Kidney (tissue), 14 donors: Measurements from ENCODE around the gene JAK3. TPM values are rescaled to one million over a fixed set of nuclear protein-coding genes. Genes with fewer than 3 reads are reported as not detected.
"Not testable (repeated sequence)": the region's sequence is repeated elsewhere in the genome, so short reads cannot be mapped to it uniquely, and the experiment has no call there.

ENCODE experiments used
- DNase-seq, 5 donors: peaks; one replicate each; pipeline ENCODE4 v3.0.0-alpha.2; 2013 to 2020
- FAIRE-seq: peaks from 2 replicates; lab custom pipeline; 2012; peaks lifted over from hg19 to GRCh38; lab: Jason Lieb, UNC
- H3K27ac ChIP-seq, 2 donors: one replicate each; pipeline ENCODE4 v1.7.0; 2013; ENCODE audit warnings: low read depth in 2 of 2, low read length in 2 of 2, inconsistent platforms in 1 of 2
- H3K27me3 ChIP-seq: one replicate; pipeline ENCODE4 v1.7.1; 2013; ENCODE audit warnings: low read length, inconsistent platforms; ENCODE audit not compliant: control insufficient read depth, insufficient read depth
- H3K36me3 ChIP-seq, 3 donors: one replicate each; pipeline versions ENCODE4 v1.7.0 to v1.7.1; 2013; ENCODE audit warnings: low read length in 3 of 3, control low read depth in 1 of 3, inconsistent platforms in 1 of 3; ENCODE audit not compliant: insufficient read depth in 3 of 3, control insufficient read depth in 2 of 3
- H3K4me1 ChIP-seq, 3 donors: one replicate each; pipeline versions ENCODE4 v1.7.0 to v1.7.1; 2013; ENCODE audit warnings: low read length in 3 of 3, inconsistent platforms in 1 of 3, low read depth in 1 of 3; ENCODE audit not compliant: control insufficient read depth in 2 of 3, insufficient read depth in 2 of 3
- H3K4me3 ChIP-seq, 3 donors: one replicate each; pipeline versions ENCODE4 v1.7.0 to v1.8.1; 2013; ENCODE audit warnings: low read length in 3 of 3, control low read depth in 1 of 3, inconsistent platforms in 1 of 3
- H3K9ac ChIP-seq, 3 donors: one replicate each; pipeline versions ENCODE4 v1.7.0 to v1.7.1; 2013; ENCODE audit warnings: low read length in 3 of 3, control low read depth in 1 of 3, inconsistent platforms in 1 of 3
- H3K9me3 ChIP-seq, 3 donors: one replicate each; pipeline versions ENCODE4 v1.7.0 to v1.7.1; 2013; ENCODE audit warnings: low read length in 3 of 3, control low read depth in 1 of 3, inconsistent platforms in 1 of 3; ENCODE audit not compliant: control insufficient read depth in 2 of 3, insufficient read depth in 1 of 3
- CTCF ChIP-seq: IDR thresholded peaks from 3 replicates; pipeline ENCODE4 v1.5.1; 2012; ENCODE audit warnings: mild to moderate bottlenecking, moderate library complexity, borderline replicate concordance; ENCODE audit not compliant: insufficient read depth; ENCODE audit errors: extremely low read depth
- intact Hi-C: fragments of 100-400 bp; cut with DNase I; formaldehyde crosslinking; loops from one replicate; pipeline ENCODE4 v1.11.1; 2022
- polyA plus RNA-seq: library from polyadenylated mRNA; stranded (reverse); fragments of 350-450 nt; fragmentation: Illumina TruSeq; extraction: RNeasy Lipid Tissue Mini Kit (QIAGEN cat#74804); gene quantifications from one replicate; pipeline ENCODE4 v1.2.3, GENCODE V29; 2014; ENCODE audit warnings: low read depth, low replicate concordance; ENCODE audit not compliant: insufficient read depth
- total RNA-seq: library from RNA; stranded (reverse); fragmentation: NEBNext Ultra II Directional; extraction: Animal tissue kit (Norgen Biotek cat#: 25700); gene quantifications from one replicate; pipeline ENCODE4 v1.2.1, GENCODE V29; 2021
- donor health status: control.
- donor health status: control.
- donor health status: control.
- donor health status: control.
- donor health status: control.
- donor health status: DM: yes; HTN: yes; CAD: no.
- donor health status: Normal renal cell carcinoma (clear cell type).

The JAK3 gene
- total and polyA plus RNA-seq, 2 donors from 2014 or later = 3.5 to 30.8 TPM

- Histone ChIP-seq H3K27me3 (no peaks in the 10 kb centered on the region), H3K27ac (no peak overlapping the region), H3K4me1 (no peaks in the 10 kb centered on the region), H3K4me3 (no peak overlapping the region), H3K9ac (no peak overlapping the region), H3K9me3 (no peaks in the 10 kb centered on the region), H3K36me3 (no peaks in the 10 kb centered on the region)
- DNase-seq = no peak
- no peak for TF ChIP-seq CTCF
- no peak for FAIRE-seq
- intact Hi-C loops = no loop called here
Observed at GRCh38 chr19:17805427-17805826, 42.4 kb downstream of the JAK3 start.

GRCh38 chr19:17803264-17803896 is 44.4 kb downstream of the JAK3 start:
- no peak overlapping the region for H3K4me3 ChIP-seq
- intact Hi-C loops = no loop called here
- no peaks in the 10 kb centered on the region for H3K9me3 ChIP-seq
- no peak for DNase-seq
- no peak overlapping the region for H3K9ac ChIP-seq
- no peaks in the 10 kb centered on the region for H3K27me3 ChIP-seq
- no peaks in the 10 kb centered on the region for H3K36me3 ChIP-seq
- FAIRE-seq = no peak
- H3K4me1 ChIP-seq = no peaks in the 10 kb centered on the region
- no peak for TF ChIP-seq CTCF
- no peak overlapping the region for H3K27ac ChIP-seq

- H3K4me3 ChIP-seq = no peak overlapping the region
- no peak overlapping the region for H3K27ac ChIP-seq
- intact Hi-C loops = no loop called here
- no peak for TF ChIP-seq CTCF
- H3K9ac ChIP-seq = no peak overlapping the region
- H3K4me1 ChIP-seq = peaks cover 0 to 2% (median 0%) of the 10 kb centered on the region in 3 donors
- no peaks in the 10 kb centered on the region for H3K9me3 ChIP-seq
- DNase-seq (no peak), FAIRE-seq (no peak)
- no peaks in the 10 kb centered on the region for H3K27me3 ChIP-seq
- no peaks in the 10 kb centered on the region for H3K36me3 ChIP-seq
Observed at GRCh38 chr19:17802137-17802858, 45.5 kb downstream of the JAK3 start.

GRCh38 chr19:17798599-17798998 is 49.2 kb downstream of the JAK3 start:
- H3K9me3 ChIP-seq, FAIRE-seq, H3K4me1 ChIP-seq, intact Hi-C loops, H3K9ac ChIP-seq, H3K36me3 ChIP-seq, H3K27ac ChIP-seq, DNase-seq, H3K27me3 ChIP-seq, H3K4me3 ChIP-seq: not testable (repeated sequence)
